AG09309 (cell line): ENCODE measurements around the gene ELOVL2.

Source experiments
- DNase-seq: peaks from one replicate; pipeline ENCODE4 v3.0.0-alpha.2; 2010; ENCODE audit warnings: low read depth
- H3K4me3 ChIP-seq: 2 replicates; pipeline ENCODE4 v1.5.1; 2011; ENCODE audit warnings: mild to moderate bottlenecking, low read depth, low read length, moderate library complexity; ENCODE audit not compliant: control insufficient read depth
- CTCF ChIP-seq: IDR thresholded peaks from 2 replicates; pipeline ENCODE4 v1.5.1; 2011; ENCODE audit warnings: mild to moderate bottlenecking, low read depth, low read length, inconsistent platforms; ENCODE audit not compliant: insufficient read depth, control insufficient read depth; ENCODE audit errors: missing control alignments

Gene ELOVL2

DNA sequence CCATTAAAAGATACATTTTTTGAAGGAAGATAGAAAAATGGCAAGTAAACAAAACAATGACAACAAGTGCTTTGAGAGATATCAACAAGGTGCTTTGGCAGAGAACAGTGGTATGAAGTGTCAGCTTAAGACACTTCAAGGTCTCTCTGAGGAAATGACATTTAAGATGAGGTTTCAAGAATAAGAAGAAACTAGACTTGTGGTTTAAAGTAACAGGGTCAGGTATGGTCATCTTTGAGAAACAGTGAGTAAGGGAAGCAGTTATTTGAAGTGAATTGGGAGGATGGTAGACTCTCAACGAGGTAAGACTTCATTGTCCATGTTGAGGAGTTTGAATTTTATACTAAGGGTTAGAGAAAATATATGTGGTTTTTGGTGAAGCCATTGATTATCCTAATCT, 79.4 kb downstream of the ELOVL2 start:
- DNase-seq = no peak
- TF ChIP-seq CTCF = no peak
- H3K4me3 ChIP-seq = no peak overlapping the region

- no peak overlapping the region for H3K4me3 ChIP-seq
- no peak for TF ChIP-seq CTCF
- DNase-seq = no peak
Measured at GRCh38 chr6:10963113-10963512, 81.0 kb downstream of the ELOVL2 start.

DNA sequence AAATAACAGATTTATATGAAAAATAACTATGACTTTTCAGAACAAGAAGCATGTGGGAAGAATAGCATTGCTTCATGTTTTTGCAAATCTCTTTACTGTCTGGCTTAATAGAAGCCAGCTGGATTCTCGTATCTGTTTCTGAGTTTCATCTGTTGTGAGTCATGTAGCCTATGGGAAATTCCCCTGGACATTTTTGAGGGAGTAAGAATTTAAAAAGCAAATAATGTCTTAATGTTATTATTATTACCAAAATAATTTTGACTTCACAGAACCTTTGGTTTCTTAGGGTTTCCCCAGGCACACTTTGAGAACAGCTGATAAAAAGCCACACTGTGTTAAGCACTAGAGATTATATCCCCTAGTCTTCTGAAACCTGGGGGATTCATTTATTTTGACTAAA, 81.4 kb downstream of the ELOVL2 start:
- no peak overlapping the region for H3K4me3 ChIP-seq
- TF ChIP-seq CTCF = no peak
- peak; percentile 65 for DNase-seq

- H3K4me3 ChIP-seq = no peak overlapping the region
- no peak for TF ChIP-seq CTCF
- DNase-seq = no peak
Measured at GRCh38 chr6:10961837-10962236, 82.3 kb downstream of the ELOVL2 start.

- no peak for DNase-seq
- TF ChIP-seq CTCF = no peak
- H3K4me3 ChIP-seq = no peak overlapping the region
Measured at GRCh38 chr6:10960171-10960570, 83.9 kb downstream of the ELOVL2 start.

- no peak for DNase-seq
- TF ChIP-seq CTCF = no peak
- no peak overlapping the region for H3K4me3 ChIP-seq
Measured at GRCh38 chr6:10957414-10957886, 86.7 kb downstream of the ELOVL2 start.

DNA sequence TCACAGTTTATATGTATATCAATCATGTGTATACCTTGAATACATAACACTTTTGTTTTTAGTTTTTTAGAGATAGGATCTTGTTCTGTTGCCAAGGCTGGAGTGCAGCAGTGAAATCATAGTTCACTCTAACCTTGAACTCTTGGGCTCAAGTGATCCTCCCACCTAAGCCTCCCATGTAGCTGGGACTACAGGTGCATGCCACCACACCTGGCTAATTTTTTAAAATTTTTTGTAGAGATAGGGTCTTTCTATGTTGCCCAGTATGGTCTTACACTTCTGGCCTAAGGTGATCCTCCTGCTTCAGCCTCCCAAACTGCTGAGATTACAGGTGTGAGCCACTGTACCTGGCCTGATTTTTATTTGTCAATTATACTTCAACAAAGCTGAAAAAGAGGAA, 87.3 kb downstream of the ELOVL2 start:
- TF ChIP-seq CTCF = no peak
- no peak for DNase-seq
- H3K4me3 ChIP-seq = no peak overlapping the region
